Neural cell (in vitro differentiated cells): ENCODE results near the gene RYR3.

ENCODE experiments used
- EP300 ChIP-seq: fragments of 450-650 bp; conservative IDR thresholded peaks from 2 replicates; pipeline ENCODE4 v1.6.1; 2014; ENCODE audit warnings: antibody characterized with exemption, mild to moderate bottlenecking, moderate library complexity; ENCODE audit not compliant: poor library complexity, severe bottlenecking
- EZH2 ChIP-seq: fragments of 200-600, 300-800 bp; shearing (Covaris generic), sonication (generic); IDR thresholded peaks from 2 replicates; pipeline ENCODE4 v1.6.1; 2014; ENCODE audit warnings: antibody characterized with exemption, low read length, borderline replicate concordance, mild to moderate bottlenecking; ENCODE audit not compliant: insufficient read depth, poor library complexity, severe bottlenecking
- MXI1 ChIP-seq: fragments of 450-650 bp; conservative IDR thresholded peaks from 2 replicates; pipeline ENCODE4 v1.6.1; 2014; ENCODE audit warnings: antibody characterized with exemption, mild to moderate bottlenecking; ENCODE audit not compliant: poor library complexity, severe bottlenecking
- POLR2AphosphoS5 ChIP-seq: IDR thresholded peaks from 2 replicates; pipeline ENCODE4 v1.6.1; 2012
- SMC3 ChIP-seq: fragments of 450-650 bp; conservative IDR thresholded peaks from 2 replicates; pipeline ENCODE4 v1.6.1; 2014; ENCODE audit warnings: antibody characterized with exemption, mild to moderate bottlenecking, moderate library complexity; ENCODE audit not compliant: poor library complexity
- TAF1 ChIP-seq: IDR thresholded peaks from 2 replicates; pipeline ENCODE4 v1.6.1; 2012; ENCODE audit warnings: low read depth
- TF ChIP-seq, protein P1 (sequence below): fragments of 450-650 bp; IDR thresholded peaks from 2 replicates; pipeline ENCODE4 v1.5.1; 2014; ENCODE audit warnings: antibody characterized with exemption, mild to moderate bottlenecking, moderate library complexity; ENCODE audit not compliant: poor library complexity, severe bottlenecking

GRCh38 chr15:33393546-33393945 is 82.8 kb downstream of the RYR3 start:
- TF ChIP-seq EP300 = no peak
- TF ChIP-seq, protein P1, sequence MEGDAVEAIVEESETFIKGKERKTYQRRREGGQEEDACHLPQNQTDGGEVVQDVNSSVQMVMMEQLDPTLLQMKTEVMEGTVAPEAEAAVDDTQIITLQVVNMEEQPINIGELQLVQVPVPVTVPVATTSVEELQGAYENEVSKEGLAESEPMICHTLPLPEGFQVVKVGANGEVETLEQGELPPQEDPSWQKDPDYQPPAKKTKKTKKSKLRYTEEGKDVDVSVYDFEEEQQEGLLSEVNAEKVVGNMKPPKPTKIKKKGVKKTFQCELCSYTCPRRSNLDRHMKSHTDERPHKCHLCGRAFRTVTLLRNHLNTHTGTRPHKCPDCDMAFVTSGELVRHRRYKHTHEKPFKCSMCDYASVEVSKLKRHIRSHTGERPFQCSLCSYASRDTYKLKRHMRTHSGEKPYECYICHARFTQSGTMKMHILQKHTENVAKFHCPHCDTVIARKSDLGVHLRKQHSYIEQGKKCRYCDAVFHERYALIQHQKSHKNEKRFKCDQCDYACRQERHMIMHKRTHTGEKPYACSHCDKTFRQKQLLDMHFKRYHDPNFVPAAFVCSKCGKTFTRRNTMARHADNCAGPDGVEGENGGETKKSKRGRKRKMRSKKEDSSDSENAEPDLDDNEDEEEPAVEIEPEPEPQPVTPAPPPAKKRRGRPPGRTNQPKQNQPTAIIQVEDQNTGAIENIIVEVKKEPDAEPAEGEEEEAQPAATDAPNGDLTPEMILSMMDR = no peak
- no peak for TF ChIP-seq SMC3
- TF ChIP-seq MXI1 = no peak
- no peak for TF ChIP-seq POLR2AphosphoS5
- no peak for TF ChIP-seq EZH2
- TF ChIP-seq TAF1 = no peak
